Fibroblast of the aortic adventitia (primary cell): ENCODE results near the gene PDLIM1. TPM values are rescaled to one million over a fixed set of nuclear protein-coding genes. Genes with fewer than 3 reads are reported as not detected.

ENCODE experiments used
- DNase-seq: peaks from one replicate; pipeline ENCODE4 v3.0.0-alpha.2; 2010; ENCODE audit warnings: low read depth
- H3K4me3 ChIP-seq: 2 replicates; pipeline ENCODE4 v1.5.1; 2011; ENCODE audit warnings: low read depth, mild to moderate bottlenecking, control low read depth, low read length, moderate library complexity
- total RNA-seq: library from RNA; depleted of rRNA; stranded (reverse); fragments of >200 nt; gene quantifications from 2 replicates; pipeline ENCODE4 v1.2.3, GENCODE V29; 2012; ENCODE audit warnings: low replicate concordance
- TF ChIP-seq, protein P1 (sequence below): IDR thresholded peaks from 2 replicates; pipeline ENCODE4 v1.5.1; 2011; ENCODE audit warnings: mild to moderate bottlenecking, low read length, control low read depth, inconsistent platforms; ENCODE audit not compliant: insufficient read depth

PDLIM1 gene
- total RNA-seq, 1 donor: 13.5 TPM

DNA sequence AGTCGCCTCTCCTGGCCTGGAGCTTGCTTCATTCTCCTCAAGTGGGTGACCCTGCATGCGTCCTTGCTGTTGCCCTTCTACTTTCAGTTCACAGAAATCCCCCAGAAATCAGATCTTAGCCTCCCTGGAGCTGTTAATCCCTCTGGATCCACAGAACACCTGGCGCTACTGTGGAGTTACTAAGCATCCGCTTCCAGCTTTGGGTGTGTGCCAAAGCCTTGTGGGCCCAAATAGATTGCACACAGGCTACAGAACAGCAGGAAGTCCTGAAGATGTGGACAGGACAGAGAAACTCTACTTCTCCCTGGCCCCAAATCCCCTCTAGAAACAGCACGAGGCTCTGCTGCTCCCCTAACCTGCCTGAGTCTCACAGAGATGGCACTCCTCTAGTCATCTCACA is 36.6 kb upstream of the PDLIM1 start:
- TF ChIP-seq, protein P1, sequence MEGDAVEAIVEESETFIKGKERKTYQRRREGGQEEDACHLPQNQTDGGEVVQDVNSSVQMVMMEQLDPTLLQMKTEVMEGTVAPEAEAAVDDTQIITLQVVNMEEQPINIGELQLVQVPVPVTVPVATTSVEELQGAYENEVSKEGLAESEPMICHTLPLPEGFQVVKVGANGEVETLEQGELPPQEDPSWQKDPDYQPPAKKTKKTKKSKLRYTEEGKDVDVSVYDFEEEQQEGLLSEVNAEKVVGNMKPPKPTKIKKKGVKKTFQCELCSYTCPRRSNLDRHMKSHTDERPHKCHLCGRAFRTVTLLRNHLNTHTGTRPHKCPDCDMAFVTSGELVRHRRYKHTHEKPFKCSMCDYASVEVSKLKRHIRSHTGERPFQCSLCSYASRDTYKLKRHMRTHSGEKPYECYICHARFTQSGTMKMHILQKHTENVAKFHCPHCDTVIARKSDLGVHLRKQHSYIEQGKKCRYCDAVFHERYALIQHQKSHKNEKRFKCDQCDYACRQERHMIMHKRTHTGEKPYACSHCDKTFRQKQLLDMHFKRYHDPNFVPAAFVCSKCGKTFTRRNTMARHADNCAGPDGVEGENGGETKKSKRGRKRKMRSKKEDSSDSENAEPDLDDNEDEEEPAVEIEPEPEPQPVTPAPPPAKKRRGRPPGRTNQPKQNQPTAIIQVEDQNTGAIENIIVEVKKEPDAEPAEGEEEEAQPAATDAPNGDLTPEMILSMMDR: no peak
- DNase-seq: peak; percentile 20
- no peak overlapping the region for H3K4me3 ChIP-seq

DNA sequence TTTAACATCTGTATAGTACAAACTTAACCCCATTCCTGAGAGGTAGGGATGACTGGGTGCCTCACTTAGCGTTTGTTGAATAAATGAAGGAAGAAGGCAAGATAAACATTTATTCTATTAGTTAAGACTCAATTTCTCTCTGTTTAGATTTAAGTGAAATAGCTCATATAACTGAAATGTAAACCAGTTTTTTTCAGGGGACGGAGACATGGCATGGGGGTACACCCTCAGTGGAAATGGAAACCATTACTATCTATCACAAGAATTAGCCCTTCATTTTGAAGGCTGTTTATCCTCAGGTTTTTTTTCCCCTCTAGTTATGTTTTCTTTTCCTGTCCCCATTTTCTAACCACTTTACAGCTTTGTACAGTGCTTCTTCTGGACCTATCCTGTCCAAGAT is 35.6 kb upstream of the PDLIM1 start:
- TF ChIP-seq, protein P1: no peak
- no peak overlapping the region for H3K4me3 ChIP-seq
- DNase-seq: no peak

GRCh38 chr10:95325863-95326262 is 35.1 kb upstream of the PDLIM1 start:
- H3K4me3 ChIP-seq: no peak overlapping the region
- TF ChIP-seq, protein P1: no peak
- DNase-seq: no peak

GRCh38 chr10:95324436-95325268 is 33.8 kb upstream of the PDLIM1 start:
- TF ChIP-seq, protein P1: no peak
- H3K4me3 ChIP-seq: no peak overlapping the region
- DNase-seq: no peak

GRCh38 chr10:95321554-95322301 is 30.9 kb upstream of the PDLIM1 start:
- DNase-seq: no peak

GRCh38 chr10:95319239-95319638 is 28.4 kb upstream of the PDLIM1 start:
- DNase-seq: no peak
- H3K4me3 ChIP-seq: no peak overlapping the region
- TF ChIP-seq, protein P1: no peak

More at GRCh38 chr10:95321554-95322301, 30.9 kb upstream of the PDLIM1 start:
- TF ChIP-seq, protein P1: no peak
- H3K4me3 ChIP-seq: no peak overlapping the region
